ENCODE results near the gene TNS1.

DNA sequence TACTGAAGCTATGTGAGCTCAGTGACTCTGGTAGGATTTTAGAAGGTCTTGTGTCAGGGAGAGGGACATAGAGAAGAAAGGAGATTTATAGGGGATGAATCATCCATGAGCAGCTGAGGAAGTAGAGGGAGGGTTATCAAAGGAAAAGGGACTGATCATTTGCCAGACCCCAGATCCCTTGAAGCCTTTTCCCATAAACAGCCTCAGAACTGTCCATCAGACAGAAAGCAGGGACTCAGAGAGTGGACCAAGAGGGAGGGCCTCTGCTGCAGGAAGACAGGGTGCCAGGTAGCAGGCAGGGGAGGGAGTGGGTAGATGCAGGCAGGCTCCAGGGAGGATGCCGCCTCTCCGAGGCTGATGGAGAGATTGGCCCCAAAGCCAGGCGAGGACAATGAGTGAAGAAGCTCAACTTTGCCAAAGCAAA lies 133.9 kb downstream of the TNS1 start:
- TF ChIP-seq, protein P1, sequence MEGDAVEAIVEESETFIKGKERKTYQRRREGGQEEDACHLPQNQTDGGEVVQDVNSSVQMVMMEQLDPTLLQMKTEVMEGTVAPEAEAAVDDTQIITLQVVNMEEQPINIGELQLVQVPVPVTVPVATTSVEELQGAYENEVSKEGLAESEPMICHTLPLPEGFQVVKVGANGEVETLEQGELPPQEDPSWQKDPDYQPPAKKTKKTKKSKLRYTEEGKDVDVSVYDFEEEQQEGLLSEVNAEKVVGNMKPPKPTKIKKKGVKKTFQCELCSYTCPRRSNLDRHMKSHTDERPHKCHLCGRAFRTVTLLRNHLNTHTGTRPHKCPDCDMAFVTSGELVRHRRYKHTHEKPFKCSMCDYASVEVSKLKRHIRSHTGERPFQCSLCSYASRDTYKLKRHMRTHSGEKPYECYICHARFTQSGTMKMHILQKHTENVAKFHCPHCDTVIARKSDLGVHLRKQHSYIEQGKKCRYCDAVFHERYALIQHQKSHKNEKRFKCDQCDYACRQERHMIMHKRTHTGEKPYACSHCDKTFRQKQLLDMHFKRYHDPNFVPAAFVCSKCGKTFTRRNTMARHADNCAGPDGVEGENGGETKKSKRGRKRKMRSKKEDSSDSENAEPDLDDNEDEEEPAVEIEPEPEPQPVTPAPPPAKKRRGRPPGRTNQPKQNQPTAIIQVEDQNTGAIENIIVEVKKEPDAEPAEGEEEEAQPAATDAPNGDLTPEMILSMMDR (IDR thresholded peaks at IDR 0.05): no peak
- no peak for TF ChIP-seq POLR2AphosphoS5 (IDR thresholded peaks at IDR 0.05; ENCODE audit: low read depth, low read length)

All from Panc1 (cell line).